HTR-8/SVneo (cell line): Measurements from ENCODE around the gene NUP214.

Source experiments
- DNase-seq: peaks from one replicate; pipeline ENCODE4 v3.0.0; 2011; ENCODE audit warnings: low spot score, mixed read lengths; ENCODE audit not compliant: insufficient read length
- FAIRE-seq: peaks from 2 replicates; lab custom pipeline; 2011; peaks lifted over from hg19 to GRCh38; lab: Jason Lieb, UNC

The NUP214 gene

DNA sequence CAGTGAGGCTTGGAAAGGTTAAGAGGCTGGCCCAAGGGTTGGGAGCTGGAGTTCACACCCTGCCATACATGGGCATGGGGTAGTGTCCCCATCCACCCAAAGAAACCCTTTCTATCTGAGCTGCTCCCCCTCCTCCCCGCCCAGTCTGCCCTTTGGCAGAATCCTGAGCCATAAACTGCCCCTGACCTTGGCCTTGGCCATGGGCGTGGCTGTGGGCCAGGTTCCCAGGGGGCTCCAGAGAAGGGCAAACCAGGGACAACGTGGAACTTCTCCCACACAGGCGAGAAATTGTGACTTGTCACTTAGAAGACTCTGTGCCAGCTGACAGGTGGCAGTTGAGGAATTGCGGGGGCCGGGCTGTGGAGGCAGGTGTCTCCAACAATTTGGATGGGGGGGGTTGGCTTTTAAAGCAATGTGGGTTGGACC, 146.1 kb downstream of the NUP214 start:
- FAIRE-seq = no peak
- no peak for DNase-seq

DNA sequence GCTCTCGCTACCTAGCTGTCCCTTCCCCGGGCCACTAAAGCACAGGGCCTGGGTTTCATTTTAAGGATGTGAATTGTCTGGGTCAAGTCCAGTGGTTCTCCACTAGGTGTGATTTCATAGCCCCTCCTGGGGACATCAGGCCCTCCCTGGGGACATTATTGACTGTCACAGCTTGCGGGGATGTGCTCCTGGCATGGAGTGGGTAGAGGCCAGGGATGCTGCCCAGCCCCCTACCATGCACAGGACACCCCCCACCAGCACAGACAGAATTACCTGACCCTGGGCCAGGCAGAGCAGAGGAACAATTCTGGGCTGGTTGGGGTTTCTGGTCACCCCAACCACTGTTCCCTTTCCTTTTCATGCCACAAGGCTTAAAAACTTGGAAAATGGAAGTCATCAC, 146.8 kb downstream of the NUP214 start:
- DNase-seq (no peak), FAIRE-seq (no peak)

DNA sequence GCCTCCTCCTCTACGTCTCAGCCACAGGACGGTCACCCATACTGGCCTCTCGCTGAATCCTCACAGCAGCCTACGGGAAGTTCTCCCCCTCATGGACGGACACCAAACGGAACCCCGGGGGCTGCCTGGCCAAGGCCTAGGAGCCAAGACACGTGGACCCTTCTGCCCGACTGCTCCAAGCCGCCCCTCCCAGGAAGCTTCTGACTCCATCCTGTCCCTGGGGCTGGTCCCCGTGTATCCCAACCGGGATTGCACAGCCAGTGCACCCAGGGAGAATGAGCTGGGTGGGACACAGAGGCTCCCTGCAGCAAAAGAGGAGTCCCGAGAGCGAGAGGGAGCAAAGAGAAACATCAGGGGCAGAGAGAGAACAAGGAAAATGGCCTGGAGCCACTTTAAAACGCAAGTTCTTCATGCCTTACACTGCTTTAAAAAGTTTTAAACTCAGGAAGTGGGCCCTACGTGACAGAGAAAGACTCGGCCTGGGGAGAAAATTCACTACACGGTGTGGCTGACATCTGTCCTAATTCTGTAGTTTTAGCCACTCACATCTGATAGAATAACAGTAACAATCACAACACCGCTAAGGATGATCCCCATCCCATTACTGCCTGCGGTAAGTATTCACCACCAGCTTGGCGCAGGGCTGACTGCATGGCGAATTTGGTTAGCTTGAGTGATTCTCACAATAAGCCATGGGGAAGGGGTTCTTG, 147.9 kb downstream of the NUP214 start:
- FAIRE-seq (no peak), DNase-seq (no peak)

DNA sequence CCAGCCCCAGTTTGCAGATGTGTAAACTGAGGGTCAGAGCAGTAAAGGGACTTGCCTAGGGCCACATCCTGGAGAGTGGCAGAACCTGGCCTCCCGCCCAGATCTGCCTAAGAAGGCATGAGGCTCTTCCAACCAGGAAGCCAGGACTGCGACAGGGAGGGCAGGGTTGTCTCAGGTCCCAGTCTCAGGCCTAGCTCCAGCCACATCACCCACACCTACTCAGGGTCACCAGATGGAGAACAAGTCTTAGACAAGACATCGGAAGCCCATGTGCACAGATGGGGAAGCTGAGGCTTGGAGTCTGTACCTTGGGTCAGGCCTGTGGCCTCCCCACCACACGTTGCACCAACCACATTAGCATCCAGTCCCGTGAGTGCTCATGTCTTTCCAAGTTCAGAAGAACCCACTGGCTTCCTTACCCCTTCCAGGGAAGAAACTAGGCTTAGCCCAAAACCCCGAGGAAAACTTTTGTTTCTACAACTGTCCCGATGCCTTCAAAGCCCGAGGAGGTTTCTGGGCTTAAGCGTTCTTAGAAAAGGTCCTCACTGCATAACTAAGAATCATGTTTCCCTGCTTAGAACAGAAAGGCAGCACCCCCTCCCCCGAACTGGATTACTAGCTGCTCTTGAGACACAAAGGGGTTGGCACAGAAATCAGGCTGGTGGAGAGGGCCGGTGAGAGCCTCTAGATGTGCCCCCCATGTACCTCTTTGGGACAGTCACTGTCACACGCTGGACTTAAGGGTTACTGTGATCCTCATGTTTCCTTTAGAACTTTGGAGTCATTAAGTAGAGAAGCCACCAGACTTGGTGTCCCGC, 148.7 kb downstream of the NUP214 start:
- DNase-seq (no peak), FAIRE-seq (no peak)

DNA sequence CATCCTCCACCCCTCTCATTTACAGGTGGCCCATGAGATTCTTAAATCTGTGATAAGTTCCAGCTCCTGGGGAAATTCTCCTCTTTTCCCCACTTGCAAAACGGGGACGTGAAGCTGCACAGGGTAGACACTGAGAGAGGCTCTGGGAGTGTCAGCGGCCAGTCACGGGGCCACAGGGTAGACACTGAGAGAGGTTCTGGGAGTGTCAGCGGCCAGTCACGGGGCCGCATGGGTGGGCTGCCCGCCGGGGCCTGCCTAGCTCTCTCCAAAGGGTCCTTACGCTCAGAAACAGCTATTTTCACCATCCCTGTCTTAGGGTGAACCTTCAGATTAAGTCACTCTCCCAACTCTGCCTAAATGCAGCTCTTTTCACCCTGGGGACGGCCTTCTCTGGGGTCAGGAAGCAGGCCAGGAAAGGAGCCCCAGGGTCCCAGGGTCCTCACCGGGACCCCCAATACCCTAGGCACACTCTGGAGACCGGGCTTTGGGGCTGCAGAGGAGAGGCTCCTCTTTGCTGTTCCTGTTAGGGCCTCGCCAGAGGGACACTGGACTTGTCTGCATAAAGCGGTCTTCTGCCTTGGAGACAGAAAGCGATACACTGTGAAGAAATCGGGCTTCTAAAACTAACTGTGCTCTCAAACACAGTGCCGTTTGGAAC, 149.4 kb downstream of the NUP214 start:
- DNase-seq (no peak), FAIRE-seq (no peak)

DNA sequence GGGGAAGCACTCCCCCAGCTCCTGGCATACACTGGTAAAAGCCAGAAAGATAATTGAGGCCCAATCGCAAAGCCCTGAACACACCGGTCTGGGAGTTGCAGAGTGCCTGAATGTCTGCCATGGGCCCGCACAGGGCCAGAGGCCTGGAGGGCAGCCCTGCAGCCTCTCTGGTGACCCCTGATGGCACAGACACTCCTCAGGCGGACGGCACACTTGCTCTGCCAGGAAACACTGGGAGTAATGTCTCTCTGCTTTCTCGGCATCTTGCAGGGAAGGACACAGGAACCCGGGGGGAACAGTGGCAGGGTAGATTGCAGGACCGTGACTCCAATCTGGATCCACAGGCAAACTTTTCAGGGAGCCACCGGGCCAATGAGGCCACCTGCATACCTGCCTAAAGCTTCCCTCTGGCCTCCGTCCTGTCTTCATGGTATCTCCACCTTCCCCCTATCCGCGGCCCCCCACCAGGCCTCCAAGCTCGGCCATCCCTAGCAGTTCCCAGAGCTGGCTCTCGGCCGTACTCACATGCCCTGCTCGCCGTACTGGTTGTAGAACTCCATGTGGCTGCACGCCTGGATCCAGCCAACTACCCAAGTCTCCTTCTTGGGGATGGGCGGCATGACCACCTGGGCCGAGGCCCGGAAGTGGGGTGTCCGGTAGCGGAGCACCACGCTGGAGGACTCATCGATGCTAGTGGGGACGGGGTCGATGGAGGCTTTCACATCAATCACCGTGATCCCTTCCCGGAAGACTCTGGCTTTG, 150.1 kb downstream of the NUP214 start:
- FAIRE-seq = no peak
- no peak for DNase-seq

DNA sequence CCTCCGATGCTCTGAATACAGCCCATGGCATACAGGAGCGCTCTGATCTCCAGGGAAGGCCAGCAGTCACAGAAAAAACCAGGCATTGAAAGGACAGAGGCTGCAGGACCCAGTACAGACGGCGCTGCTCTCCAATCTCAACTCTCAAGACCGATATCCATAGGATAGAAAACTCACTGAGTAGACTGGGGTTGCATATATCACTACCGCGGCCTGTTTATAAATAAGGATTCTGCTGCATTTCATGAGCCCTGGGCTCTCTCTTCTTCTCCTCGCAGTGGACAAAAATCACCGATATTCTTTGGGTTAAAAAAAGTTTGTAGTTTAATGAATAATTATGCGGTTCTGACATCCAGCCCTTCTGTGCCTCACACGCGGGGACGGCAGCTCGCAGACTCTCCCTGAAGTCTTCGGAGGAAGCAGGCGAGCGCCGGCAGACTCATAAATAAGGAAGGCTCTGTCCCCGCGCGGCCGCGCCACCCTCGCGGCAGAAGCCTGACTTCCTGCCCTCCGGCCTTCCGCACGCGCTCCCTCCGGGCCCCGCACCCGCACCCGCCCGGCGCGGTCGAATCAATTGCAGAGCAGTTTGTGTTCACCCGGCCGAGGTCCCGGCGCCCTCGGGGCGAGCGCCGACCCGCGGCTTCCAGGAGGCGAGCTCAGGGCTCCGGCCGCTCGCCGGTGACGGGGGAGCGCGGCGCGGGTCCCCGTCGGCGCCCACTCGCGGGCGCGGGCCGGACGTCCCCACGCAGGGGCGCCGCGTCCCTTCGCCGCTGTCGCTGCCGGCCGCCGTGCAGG, 150.9 kb downstream of the NUP214 start, which contains the start of gene FAM78A:
TSS of gene FAM78A (minus strand) at position 417 of the 795 bp plus-strand sequence. CDS start at position 86, 331 bp downstream.
- FAIRE-seq = no peak
- DNase-seq = no peak

DNA sequence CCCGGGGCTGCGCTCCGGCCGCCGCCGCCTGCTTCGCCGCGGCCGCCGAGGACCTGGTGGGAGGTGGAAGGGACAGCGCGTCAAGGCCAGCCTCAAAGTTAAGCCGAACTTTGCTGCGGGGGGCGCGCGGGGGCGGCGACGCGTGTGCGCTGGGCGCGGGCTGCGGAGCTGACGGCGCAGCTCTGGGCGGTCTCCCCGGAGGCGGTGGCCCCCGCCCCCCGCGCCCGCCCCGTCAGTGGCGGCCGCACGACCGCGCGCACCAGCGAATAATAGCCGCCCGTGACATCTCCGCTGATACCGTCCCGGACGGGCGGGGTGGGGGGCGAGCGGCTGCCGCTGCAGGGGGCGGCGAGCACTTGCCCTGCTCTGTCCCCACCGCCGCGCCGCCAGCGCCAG, 151.5 kb downstream of the NUP214 start:
- no peak for FAIRE-seq
- no peak for DNase-seq

DNA sequence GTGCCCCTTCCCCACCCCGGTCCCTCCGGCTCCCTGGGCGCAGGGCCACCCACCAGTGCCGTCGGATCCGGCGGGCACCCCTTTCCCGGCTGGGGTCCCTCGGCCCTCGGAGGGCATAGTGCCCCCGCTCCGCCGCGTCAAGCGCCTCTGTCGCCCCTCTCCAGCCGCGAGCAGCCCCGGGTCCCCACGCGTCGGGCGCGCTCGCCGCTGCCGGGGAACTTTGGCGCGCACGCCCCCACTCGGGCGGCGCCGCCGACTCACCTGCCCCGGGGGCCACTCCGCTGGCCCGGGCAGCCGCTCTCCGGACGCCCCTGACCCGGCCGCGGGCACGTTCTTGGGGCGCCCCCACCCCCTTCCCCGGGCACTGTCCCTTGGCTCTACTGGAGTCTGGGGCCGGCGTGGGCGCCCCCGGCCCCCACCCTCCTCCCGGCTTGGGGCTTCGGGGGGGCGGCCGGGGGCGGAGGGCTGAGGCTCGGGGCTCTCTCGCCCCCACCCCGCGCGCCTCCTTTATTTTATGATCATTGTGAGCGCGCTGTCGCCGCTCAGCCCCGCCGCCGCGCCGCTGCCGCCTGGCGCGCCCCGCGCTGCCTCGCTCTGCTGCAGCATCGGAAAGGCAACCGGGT, 152.0 kb downstream of the NUP214 start:
- FAIRE-seq = no peak
- no peak for DNase-seq

DNA sequence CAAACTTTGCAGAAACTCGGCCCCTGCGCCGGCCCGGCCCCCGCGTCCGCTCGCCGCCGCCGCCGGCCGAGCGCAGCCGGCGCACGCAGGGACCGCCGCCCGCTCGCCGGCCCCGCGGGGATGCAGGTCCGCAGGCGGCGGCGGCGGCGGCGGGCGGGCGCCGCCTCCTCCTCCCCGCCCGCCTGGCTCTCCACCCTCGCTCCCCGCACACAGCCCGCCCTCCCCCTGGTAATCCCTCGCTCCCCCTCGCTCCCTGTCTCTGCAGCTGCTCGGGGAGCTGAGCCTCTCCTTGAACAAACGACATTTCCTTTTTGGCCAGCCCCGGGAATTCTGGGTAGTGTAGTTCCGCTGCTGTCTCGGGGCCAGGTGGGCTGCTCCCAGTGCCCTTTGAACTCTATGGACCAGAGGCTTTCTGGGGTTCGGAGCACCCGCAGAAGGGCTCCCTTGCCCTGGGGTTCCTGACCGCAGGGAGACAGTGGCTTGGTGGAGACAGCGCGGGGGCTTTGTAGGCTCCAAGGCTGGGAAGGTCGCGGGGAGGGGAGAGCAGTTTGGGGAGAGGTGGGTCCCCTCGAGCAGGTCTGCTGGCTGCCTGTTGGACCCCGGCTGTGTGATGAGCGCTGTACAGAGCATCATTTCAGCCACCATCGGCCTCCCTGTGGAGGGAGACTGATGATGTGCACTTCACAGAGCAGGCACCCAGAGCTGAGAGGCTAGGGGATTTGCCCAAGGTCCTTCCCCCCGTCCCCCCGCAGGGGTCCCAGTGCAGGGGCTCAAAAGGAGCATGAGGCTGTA, 152.7 kb downstream of the NUP214 start:
- FAIRE-seq = no peak
- peak; percentile 92 for DNase-seq

DNA sequence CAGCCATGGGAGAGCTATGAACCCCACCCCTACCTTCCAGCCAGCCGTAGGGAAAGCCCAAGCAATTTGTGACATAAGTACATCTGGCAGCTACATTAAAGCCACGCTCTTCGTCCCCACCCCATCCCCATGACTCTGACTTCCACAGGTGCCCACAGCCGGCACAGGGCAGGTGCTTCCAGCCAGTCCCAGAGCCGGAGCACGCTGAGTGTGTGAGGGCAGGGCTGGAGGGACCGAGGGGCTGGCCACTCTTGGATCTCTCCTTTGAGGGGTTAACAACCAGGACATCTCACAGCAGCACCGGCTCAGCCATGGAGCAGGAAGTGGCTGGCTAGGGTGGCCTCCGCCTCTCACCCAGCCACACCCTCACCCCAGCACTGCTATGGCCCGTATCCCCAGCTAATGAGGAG, 153.3 kb downstream of the NUP214 start:
- no peak for FAIRE-seq
- DNase-seq = no peak

DNA sequence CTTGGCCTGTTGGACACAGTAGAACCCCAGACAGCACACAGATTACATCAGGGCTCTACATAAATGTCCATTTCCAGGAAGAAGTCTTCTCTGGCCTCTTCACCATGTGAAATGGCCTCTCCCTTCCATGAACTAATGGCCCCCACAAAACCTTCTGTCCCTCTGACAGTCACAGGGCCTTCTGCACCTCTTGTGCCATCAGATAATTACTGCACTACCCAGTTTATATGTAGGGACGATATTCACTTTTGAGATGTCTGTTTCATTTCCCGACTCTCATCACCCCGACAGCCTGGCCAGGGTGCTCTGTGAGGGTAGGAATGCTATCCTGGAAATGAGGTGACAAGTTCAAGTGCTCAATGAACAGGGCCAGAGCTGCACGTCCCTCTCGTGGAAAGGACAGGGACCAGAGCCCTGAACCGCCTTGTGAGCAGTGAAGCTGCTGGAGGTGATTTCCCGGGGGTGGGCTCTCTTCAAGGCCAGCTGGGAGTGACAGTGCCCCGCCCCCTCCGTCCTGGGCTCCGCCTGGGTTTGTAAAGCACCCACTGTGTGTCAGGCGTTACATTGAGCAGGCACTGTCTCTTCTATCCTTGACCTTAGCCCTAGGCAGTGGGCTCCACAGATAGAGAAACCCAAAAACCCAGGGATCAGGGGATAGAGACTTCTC, 153.9 kb downstream of the NUP214 start:
- DNase-seq (no peak), FAIRE-seq (no peak)

DNA sequence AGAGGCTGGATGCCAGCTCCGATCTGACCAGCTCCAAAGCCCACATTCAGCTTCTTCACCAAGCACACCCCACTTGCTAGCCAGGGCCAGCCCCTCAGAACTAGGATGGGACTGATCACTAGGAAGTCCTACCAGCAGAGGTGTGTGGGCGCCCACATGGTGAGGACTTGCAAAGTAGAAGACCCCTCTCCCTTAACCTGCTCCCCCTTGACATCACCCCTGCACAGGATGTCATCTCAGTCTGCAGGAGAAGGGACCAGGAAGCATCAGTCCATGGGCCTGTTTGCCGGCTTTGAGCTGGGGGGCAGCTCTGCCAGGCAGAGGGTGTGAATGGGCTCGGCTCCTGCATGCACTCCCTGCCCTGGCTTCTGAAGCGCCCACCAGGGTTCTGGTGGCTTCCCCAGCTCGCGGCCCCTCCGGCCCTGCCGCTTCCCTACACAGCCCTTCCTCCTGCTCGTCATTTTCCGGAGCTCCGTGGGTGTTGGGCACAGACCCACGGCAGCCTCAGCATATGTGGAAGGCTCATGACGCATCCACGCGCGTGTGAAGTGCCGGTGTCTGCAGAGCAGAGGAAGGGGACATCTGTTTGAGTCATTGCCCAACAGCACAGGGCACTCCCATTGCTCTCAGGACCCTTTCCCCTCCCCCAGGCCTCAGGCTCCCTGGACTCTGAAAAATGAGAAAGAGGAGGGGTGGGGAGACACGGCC, 154.6 kb downstream of the NUP214 start:
- no peak for DNase-seq
- FAIRE-seq = no peak

DNA sequence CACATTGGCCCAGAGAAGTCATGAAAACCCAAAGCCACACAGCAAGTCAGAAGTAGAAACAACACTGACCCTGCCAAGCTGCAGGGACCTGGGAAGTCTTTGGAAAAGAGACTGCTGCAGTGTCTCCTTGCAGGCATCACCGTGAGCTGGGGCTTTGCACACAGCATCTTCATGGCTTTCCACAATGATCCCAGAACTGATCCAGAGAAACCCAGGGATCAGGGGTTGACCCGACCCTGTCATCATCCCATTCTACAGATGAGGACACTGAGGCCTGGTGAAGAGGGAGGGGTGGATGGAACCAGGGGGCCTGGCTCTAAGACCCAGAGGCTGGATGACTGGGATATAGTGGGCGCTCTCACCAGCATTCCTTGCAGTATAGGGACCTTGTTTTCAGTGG, 155.3 kb downstream of the NUP214 start:
- FAIRE-seq = no peak
- DNase-seq = no peak

DNA sequence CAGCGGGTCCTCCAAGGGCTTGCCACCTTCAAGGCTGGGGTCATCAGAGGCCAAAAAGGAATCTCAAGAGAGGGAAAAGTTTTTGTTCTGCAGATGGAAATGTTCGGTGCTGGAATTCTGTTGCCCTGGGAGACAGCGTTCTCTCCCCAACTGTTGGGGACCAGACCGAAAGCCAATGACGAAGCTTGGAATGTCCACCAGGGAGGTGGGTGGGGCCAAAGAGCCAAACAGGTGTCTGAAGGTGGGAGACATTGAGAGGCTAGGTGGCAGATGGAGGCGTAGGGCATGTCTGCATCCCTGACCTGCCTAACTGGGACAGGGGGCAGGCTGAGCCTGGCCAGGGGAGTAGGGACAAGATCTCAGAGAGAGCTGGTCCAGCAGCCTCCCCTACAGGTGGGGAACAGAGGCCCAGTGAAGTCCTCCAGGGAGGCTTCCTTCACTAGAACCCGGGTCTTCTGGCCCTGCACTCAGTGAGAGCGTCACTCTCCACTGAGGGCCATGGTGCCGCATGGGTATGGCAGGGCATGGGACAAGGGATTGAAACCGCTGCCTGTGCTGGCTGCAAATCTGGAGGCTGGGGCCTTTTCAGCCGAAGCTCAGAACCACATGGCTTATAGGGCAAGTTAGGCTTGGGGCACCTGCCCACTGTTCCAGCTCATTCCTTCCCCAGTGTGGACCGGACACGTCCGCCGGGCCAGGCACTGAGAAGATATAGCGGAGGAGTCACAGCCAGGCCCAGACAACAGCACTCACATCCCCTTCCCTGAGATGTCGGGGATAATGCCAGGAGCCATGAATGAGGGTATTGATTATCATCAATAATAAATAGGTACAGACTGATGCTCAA, 156.0 kb downstream of the NUP214 start:
- DNase-seq (no peak), FAIRE-seq (no peak)

DNA sequence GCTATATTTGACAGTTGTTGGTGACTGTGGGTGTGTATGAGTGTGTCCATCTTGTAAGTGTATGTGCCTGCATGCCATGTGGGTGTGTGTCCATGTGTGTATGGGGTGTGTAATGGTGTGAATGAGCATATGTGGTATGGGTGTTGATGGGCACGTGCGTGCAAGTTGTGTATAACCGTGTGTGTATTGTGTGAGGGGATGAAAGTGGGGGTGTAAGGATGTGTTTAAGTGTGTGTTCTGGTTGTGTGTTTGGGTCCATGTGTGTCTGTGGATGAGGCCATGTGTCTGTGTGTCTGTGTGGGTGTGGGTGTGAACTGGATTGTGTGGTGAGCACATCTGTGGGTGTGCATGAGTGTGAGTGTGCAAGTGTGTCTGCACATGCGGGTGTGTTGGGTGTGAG, 156.8 kb downstream of the NUP214 start:
- no peak for DNase-seq
- FAIRE-seq = no peak
